ENCODE results near the gene EIF6. TPM values are rescaled to one million over a fixed set of nuclear protein-coding genes. Genes with fewer than 3 reads are reported as not detected.
A peak's percentile ranks its signal among the peaks of the same experiment; 100 is the strongest.

Gene EIF6
- total RNA-seq, 3 donors from 2014 or later (not counting 1 experiment from before 2014, with no cell fraction given), result 73.9 to 81.4 (median 79.0) TPM

DNA sequence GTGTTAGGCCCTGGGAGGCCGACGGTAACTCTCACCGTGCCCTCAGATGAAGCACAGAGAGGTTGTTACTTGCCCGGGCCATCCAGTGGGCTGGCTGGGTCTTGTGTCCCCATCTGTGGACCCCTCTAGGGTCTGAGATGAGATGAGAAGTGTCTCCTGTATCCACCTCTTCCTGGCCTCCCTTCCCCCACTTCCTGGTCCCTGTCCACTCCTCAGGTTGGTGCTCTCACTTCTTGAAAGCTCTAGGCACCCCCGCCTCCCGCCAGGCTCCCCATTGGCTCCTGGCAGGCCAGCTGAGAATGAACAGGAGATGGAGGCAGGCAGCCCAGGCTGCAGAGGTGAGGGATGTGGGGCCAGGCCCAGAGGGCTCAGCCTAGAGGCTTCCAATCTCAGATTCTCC is 8.2 kb downstream of the EIF6 start:
- Mint-ChIP-seq H3K27ac (peak overlapping the region; percentile 97 to 100), H3K36me3 (no peaks in the 10 kb centered on the region), H3K4me3 (peak overlapping the region; percentile 95), H3K9me3 (no peaks in the 10 kb centered on the region), H3K27me3 (ENCODE audit: low read depth in 2 of 2) (no peaks in the 10 kb centered on the region), H3K4me1 (peaks cover 16 to 33% of the 10 kb centered on the region in 2 donors)
- Histone ChIP-seq H3K27ac (ENCODE audit: low read length) (peak overlapping the region; percentile 95), H3K27me3 (ENCODE audit: control insufficient read depth, insufficient read depth, low read length) (no peaks in the 10 kb centered on the region), H3K36me3 (ENCODE audit: control insufficient read depth, insufficient read depth, low read length) (peaks cover 34% of the 10 kb centered on the region), H3K9me3 (ENCODE audit: control insufficient read depth, insufficient read depth, low read length) (no peaks in the 10 kb centered on the region), H3K4me3 (ENCODE audit: low read length) (no peak overlapping the region), H3K4me1 (ENCODE audit: control insufficient read depth, insufficient read depth, low read length) (peaks cover 29% of the 10 kb centered on the region)
- ATAC-seq (no peak), DNase-seq (no peak)
- TF ChIP-seq, protein P1, sequence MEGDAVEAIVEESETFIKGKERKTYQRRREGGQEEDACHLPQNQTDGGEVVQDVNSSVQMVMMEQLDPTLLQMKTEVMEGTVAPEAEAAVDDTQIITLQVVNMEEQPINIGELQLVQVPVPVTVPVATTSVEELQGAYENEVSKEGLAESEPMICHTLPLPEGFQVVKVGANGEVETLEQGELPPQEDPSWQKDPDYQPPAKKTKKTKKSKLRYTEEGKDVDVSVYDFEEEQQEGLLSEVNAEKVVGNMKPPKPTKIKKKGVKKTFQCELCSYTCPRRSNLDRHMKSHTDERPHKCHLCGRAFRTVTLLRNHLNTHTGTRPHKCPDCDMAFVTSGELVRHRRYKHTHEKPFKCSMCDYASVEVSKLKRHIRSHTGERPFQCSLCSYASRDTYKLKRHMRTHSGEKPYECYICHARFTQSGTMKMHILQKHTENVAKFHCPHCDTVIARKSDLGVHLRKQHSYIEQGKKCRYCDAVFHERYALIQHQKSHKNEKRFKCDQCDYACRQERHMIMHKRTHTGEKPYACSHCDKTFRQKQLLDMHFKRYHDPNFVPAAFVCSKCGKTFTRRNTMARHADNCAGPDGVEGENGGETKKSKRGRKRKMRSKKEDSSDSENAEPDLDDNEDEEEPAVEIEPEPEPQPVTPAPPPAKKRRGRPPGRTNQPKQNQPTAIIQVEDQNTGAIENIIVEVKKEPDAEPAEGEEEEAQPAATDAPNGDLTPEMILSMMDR (IDR thresholded peaks at IDR 0.05), result no peak
- intact Hi-C loops (cut with micrococcal nuclease), result no loop called here
- 96% methylated on average over 6 of the region's 6 CpGs for WGBS (ENCODE audit: insufficient coverage)

DNA sequence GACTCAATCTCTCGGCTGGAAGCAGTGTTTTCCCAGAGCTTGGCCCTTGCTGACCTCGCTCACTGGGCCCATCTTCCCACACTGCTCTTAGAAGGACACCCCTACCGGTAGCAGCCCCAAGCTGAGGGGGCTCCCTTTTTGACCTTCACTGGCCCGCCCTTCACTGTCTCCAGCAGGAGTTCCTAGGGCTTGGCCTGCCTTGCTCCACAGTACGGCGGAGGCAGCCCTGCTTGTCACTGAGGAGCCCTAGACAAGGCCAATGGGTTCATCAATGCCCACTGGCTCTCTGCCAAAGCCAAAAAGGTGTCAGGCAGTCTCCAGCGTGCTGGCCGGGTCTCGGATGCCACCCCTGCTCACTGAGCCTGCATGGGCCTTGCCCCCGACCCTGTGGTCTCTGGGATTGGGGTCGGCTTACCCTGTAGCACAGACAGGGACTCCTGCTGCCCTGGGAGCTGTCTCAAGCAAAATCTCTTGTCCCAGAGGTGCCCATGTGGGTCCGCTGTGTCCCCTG is 8.8 kb downstream of the EIF6 start:
- Histone ChIP-seq H3K4me1 (ENCODE audit: control insufficient read depth, insufficient read depth, low read length) (peaks cover 29% of the 10 kb centered on the region), H3K27me3 (ENCODE audit: control insufficient read depth, insufficient read depth, low read length) (no peaks in the 10 kb centered on the region), H3K4me3 (ENCODE audit: low read length) (no peak overlapping the region), H3K36me3 (ENCODE audit: control insufficient read depth, insufficient read depth, low read length) (peaks cover 33% of the 10 kb centered on the region), H3K27ac (ENCODE audit: low read length) (no peak overlapping the region), H3K9me3 (ENCODE audit: control insufficient read depth, insufficient read depth, low read length) (no peaks in the 10 kb centered on the region)
- Mint-ChIP-seq H3K4me1 (peaks cover 16 to 33% of the 10 kb centered on the region in 2 donors), H3K27ac (peak overlapping the region; percentile 97 to 100), H3K27me3 (ENCODE audit: low read depth in 2 of 2) (no peaks in the 10 kb centered on the region), H3K4me3 (peak overlapping the region; percentile 95), H3K36me3 (no peaks in the 10 kb centered on the region), H3K9me3 (no peaks in the 10 kb centered on the region)
- no peak for ATAC-seq
- intact Hi-C loops (cut with micrococcal nuclease), result no loop called here
- WGBS (ENCODE audit: insufficient coverage), result 96% methylated on average over 12 of the region's 12 CpGs
- TF ChIP-seq, protein P1 (IDR thresholded peaks at IDR 0.05), result no peak
- no peak for DNase-seq

DNA sequence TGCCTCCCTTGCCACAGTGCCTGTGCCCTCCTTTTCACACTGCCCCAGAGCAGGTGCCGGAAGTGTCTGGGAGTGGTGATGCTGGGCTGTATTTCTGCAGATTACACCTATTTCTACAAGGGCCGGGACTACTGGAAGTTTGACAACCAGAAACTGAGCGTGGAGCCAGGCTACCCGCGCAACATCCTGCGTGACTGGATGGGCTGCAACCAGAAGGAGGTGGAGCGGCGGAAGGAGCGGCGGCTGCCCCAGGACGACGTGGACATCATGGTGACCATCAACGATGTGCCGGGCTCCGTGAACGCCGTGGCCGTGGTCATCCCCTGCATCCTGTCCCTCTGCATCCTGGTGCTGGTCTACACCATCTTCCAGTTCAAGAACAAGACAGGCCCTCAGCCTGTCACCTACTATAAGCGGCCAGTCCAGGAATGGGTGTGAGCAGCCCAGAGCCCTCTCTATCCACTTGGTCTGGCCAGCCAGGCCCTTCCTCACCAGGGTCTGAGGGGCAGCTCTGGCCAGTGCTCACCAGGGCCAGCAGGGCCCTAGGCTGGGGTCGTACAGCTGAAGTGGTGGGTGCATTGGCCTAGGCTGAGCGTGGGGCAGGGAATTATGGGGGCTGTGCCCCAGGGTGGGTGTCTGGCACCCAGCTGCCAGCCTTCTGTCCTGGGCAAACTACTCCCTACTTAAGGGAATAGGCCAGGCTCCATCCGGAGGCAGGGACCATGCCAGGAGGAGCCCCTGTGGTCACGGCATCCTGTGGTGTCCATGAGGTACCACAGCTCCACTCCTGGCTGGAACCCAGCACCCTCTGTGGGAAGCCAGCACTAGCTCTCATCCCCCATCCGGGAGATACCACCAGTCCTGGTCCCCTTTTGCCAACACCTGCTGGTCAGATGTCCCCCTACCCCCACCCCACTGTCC is 10.1 kb downstream of the EIF6 start:
- intact Hi-C loops (cut with micrococcal nuclease), result no loop called here
- no peaks in the 10 kb centered on the region for H3K27me3 ChIP-seq (ENCODE audit: control insufficient read depth, insufficient read depth, low read length)
- TF ChIP-seq, protein P1 (IDR thresholded peaks at IDR 0.05), result no peak
- H3K4me3 ChIP-seq (ENCODE audit: low read length), result no peak overlapping the region
- Mint-ChIP-seq H3K4me1 (peaks cover 18 to 26% of the 10 kb centered on the region in 2 donors), H3K27ac (peak overlapping the region in 1 of 2 donors; percentile 13), H3K27me3 (ENCODE audit: low read depth in 2 of 2) (no peaks in the 10 kb centered on the region), H3K4me3 (no peak overlapping the region), H3K36me3 (no peaks in the 10 kb centered on the region), H3K9me3 (no peaks in the 10 kb centered on the region)
- no peaks in the 10 kb centered on the region for H3K9me3 ChIP-seq (ENCODE audit: control insufficient read depth, insufficient read depth, low read length)
- DNase-seq, result no peak
- no peak for ATAC-seq
- H3K36me3 ChIP-seq (ENCODE audit: control insufficient read depth, insufficient read depth, low read length), result peaks cover 31% of the 10 kb centered on the region
- H3K4me1 ChIP-seq (ENCODE audit: control insufficient read depth, insufficient read depth, low read length), result peaks cover 29% of the 10 kb centered on the region
- H3K27ac ChIP-seq (ENCODE audit: low read length), result no peak overlapping the region
- 96% methylated on average over 24 of the region's 24 CpGs for WGBS (ENCODE audit: insufficient coverage)
